HS-5 (cell line): Measurements from ENCODE around the gene OR52E4.

Source experiments
- DNase-seq: peaks from one replicate; pipeline ENCODE4 v3.0.0-alpha.2; 2012; ENCODE audit warnings: low read depth

Gene OR52E4

DNA sequence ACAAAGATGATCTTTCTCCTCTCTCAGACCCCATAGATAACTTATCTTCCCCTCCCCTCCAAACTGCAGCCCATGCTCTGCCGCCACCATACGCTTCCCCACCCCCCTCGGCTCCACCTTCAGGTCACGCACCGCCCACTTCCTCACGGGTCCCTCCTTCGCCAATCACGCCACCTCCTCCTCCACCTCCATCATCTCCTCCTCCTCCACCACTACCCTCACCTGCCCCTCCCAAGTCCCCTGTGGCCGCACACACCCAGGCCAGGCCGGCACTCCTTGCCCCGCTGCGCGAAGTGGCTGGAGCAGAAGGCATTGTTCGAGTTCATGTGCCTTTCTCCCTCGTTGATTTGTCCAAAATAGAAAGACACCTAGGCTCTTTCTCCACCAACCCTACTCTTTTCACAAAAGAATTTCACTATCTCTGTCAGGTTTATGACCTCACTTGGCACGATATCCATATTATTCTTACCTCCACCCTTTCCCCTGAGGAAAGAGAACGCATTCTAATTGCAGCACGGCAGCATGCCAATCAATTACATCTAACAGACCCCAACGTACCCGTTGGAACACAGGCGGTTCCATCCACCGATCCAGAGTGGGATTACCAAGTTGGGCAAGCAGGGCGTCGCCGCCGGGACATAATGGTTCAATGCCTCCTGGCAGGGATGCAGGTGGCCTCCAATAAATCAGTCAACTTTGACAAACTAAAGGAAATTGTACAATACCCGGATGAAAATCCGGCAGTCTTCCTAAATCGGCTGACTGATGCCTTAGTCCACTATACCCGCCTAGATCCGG is 49.3 kb downstream of the OR52E4 start:
- no peak for DNase-seq

- DNase-seq = no peak
Observed at GRCh38 chr11:5930614-5931013, 50.2 kb downstream of the OR52E4 start.

GRCh38 chr11:5931061-5931460 is 50.6 kb downstream of the OR52E4 start:
- no peak for DNase-seq

GRCh38 chr11:5932671-5933070 is 52.2 kb downstream of the OR52E4 start:
- DNase-seq = no peak

- no peak for DNase-seq
Observed at GRCh38 chr11:5933116-5933515, 52.7 kb downstream of the OR52E4 start.
